GM12801 (cell line): ENCODE results near the gene CXCL8.

Source experiments
- CTCF ChIP-seq: IDR thresholded peaks from one replicate; pipeline ENCODE4 v1.5.1; 2011; ENCODE audit warnings: control low read depth; ENCODE audit not compliant: insufficient read length; ENCODE audit errors: extremely low read depth

CXCL8 gene

GRCh38 chr4:73744203-73744602, 3.8 kb downstream of the CXCL8 start:
- no peak for TF ChIP-seq CTCF

GRCh38 chr4:73750730-73751129, 10.4 kb downstream of the CXCL8 start:
- TF ChIP-seq CTCF = no peak

- TF ChIP-seq CTCF = no peak
Observed at GRCh38 chr4:73751166-73751565, 10.8 kb downstream of the CXCL8 start.

GRCh38 chr4:73751830-73752229, 11.5 kb downstream of the CXCL8 start:
- no peak for TF ChIP-seq CTCF

GRCh38 chr4:73752424-73752823, 12.1 kb downstream of the CXCL8 start:
- TF ChIP-seq CTCF = no peak

- no peak for TF ChIP-seq CTCF
Observed at GRCh38 chr4:73753215-73753614, 12.8 kb downstream of the CXCL8 start.

DNA sequence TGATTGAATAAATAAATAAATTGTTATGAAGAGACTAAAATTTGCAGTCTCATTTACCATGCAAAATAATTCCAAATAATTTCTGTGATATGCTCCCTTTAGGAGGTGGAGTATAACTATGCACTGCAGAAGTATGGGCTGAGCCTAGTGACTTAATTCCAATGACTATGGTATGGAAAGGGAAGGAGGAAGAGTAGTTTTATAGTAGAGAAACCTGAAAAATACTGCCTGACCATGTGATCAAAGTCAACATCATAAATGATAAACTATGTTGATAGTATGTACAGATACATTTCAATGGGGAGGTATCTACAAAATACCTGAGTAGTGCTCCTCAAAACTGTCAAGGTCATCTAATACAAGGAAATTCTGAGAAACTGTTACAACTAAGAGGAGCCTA, 14.6 kb downstream of the CXCL8 start:
- no peak for TF ChIP-seq CTCF

DNA sequence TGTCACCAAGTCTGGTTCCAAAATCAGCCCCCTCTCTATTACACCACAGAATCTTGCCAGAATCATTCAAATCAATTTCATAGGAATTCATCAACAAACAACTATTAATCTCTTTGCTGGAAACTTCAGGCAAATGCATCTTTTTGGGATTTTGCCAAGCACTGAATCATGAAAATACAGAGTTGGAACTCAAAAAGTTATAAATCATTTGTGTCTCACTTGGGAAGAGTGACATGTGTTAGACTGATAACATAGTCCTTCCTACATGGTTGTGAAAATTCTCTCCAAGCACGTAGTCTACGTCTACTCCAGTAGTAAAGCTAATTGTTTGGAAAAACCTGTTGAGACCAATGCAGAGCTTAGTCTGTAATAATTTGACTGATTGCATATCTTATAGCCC, 19.0 kb downstream of the CXCL8 start:
- TF ChIP-seq CTCF = no peak
